Vagina (tissue), 2 donors: ENCODE results near the gene UBP1.

Experiments used
- CTCF ChIP-seq, 3 experiments: fragments of 450-650 bp in 2 of 3; fragments of 200-600 bp in 1 of 3; sonication (generic) in 1 of 3; IDR thresholded peaks; one replicate each; pipeline ENCODE4 v1.5.1; 2017 to 2019; ENCODE audit warnings: antibody characterized with exemption in 3 of 3, mild to moderate bottlenecking in 2 of 3, moderate library complexity in 2 of 3
- POLR2A ChIP-seq, 2 donors: fragments of 450-650 bp; IDR thresholded peaks; one replicate each; pipeline ENCODE4 v1.6.1; 2017; ENCODE audit warnings: antibody characterized with exemption in 2 of 2, mild to moderate bottlenecking in 2 of 2, moderate library complexity in 2 of 2

DNA sequence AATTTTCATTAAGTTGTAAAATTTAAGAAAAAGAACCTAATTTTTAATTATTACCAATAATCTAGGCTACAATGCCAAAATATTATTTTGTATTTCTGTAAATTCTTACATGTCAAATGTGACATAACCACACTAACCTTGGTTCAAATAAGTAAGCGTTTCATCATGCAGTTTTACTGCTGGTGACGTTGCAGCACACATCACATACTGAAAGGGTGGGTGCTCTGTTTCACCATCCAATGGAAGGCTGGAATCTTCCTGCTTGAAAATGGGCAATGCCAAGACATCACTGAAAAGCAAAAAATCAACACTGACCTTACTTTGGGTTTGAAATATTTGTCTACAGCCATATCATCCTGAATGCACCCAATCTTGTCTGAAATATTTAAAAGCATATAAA is 14.8 kb downstream of the UBP1 start:
- TF ChIP-seq CTCF (IDR thresholded peaks at IDR 0.05) (no peak), POLR2A (IDR thresholded peaks at IDR 0.05) (no peak)
